GM11168 (cell line): ENCODE measurements around the gene BAG2.

ENCODE experiments used
- in situ Hi-C: fragments of 300-500 bp; cut with MboI; formaldehyde crosslinking; loops from one replicate; pipeline ENCODE4 v1.12.0; 2022; ENCODE audit warnings: low sequenced_read_pairs; ENCODE audit not compliant: unreplicated experiment

The BAG2 gene

GRCh38 chr6:57172136-57173055, at the start of gene BAG2:
BAG2 (plus strand) TSS chr6:57172326; CDS start chr6:57172698, 372 bp downstream.
- in situ Hi-C loops: no loop called here

- in situ Hi-C loops: no loop called here
Measured at GRCh38 chr6:57123111-57123510, 49.0 kb upstream of the BAG2 start.

- in situ Hi-C loops: no loop called here
Measured at GRCh38 chr6:57127763-57128162, 44.4 kb upstream of the BAG2 start.

GRCh38 chr6:57130661-57131177, 41.4 kb upstream of the BAG2 start:
- in situ Hi-C loops: no loop called here

- in situ Hi-C loops: no loop called here
Measured at GRCh38 chr6:57134954-57135353, 37.2 kb upstream of the BAG2 start.

- in situ Hi-C loops: no loop called here
Measured at GRCh38 chr6:57135885-57136284, 36.2 kb upstream of the BAG2 start.

- in situ Hi-C loops: no loop called here
Measured at GRCh38 chr6:57137350-57137749, 34.8 kb upstream of the BAG2 start.

GRCh38 chr6:57138026-57138425, 34.1 kb upstream of the BAG2 start:
- in situ Hi-C loops: no loop called here

- in situ Hi-C loops: no loop called here
Measured at GRCh38 chr6:57141451-57142177, 30.5 kb upstream of the BAG2 start.

- in situ Hi-C loops: no loop called here
Measured at GRCh38 chr6:57142178-57142525, 30.0 kb upstream of the BAG2 start.

GRCh38 chr6:57143690-57144089, 28.4 kb upstream of the BAG2 start:
- in situ Hi-C loops: no loop called here

GRCh38 chr6:57147401-57147800, 24.7 kb upstream of the BAG2 start:
- in situ Hi-C loops: no loop called here

- in situ Hi-C loops: no loop called here
Measured at GRCh38 chr6:57147955-57148858, 23.9 kb upstream of the BAG2 start.

GRCh38 chr6:57158658-57159057, 13.5 kb upstream of the BAG2 start:
- in situ Hi-C loops: no loop called here

GRCh38 chr6:57159127-57159526, 13.0 kb upstream of the BAG2 start:
- in situ Hi-C loops: no loop called here

- in situ Hi-C loops: no loop called here
Measured at GRCh38 chr6:57162028-57162427, 10.1 kb upstream of the BAG2 start.

GRCh38 chr6:57162516-57162915, 9.6 kb upstream of the BAG2 start:
- in situ Hi-C loops: no loop called here

GRCh38 chr6:57163956-57164355, 8.2 kb upstream of the BAG2 start:
- in situ Hi-C loops: no loop called here

GRCh38 chr6:57165080-57165479, 7.0 kb upstream of the BAG2 start:
- in situ Hi-C loops: no loop called here
